ENCODE data around the gene CKAP5. TPM values are rescaled to one million over a fixed set of nuclear protein-coding genes. Genes with fewer than 3 reads are reported as not detected.

Gene CKAP5
- total RNA-seq, 3 donors from 2014 or later = 32.1 to 45.2 (median 41.4) TPM

DNA sequence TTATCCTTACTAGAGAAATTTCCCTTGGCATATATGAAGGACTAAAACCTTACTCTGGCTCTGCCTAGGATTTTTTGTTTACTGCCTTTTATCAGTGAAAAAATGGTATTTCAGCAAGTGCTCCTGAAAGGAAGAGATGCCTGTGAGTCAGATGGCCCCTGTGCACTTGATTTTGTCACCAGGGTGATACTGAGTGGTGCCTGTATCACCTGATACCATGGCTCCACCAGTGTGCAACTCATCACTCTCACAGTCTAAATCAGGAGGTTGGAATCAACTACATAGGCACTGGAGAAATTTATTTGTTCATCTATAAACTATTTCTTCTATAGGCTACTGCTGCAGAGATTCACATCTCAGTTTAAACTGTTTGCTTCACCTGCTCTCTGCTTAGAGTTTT is 83.8 kb downstream of the CKAP5 start:
- Histone ChIP-seq H3K36me3 (peaks cover 32% of the 10 kb centered on the region), H3K27me3 (no peaks in the 10 kb centered on the region), H3K27ac (no peak overlapping the region), H3K4me1 (no peaks in the 10 kb centered on the region), H3K4me3 (no peak overlapping the region), H3K9me3 (no peaks in the 10 kb centered on the region)
- TF ChIP-seq POLR2A (IDR thresholded peaks at IDR 0.05) (no peak), CTCF (IDR thresholded peaks at IDR 0.05) (no peak), POLR2AphosphoS5 (IDR thresholded peaks at IDR 0.05) (no peak)
- intact Hi-C loops (cut with DNase I; ENCODE audit: low total_unique reads) = no loop called here
- no peak for DNase-seq (ENCODE audit: low spot score in 2 of 2)

- no peaks in the 10 kb centered on the region for H3K9me3 ChIP-seq
- H3K36me3 ChIP-seq = peaks cover 32% of the 10 kb centered on the region
- DNase-seq (ENCODE audit: low spot score in 2 of 2) = no peak
- H3K4me1 ChIP-seq = no peaks in the 10 kb centered on the region
- no peak overlapping the region for H3K27ac ChIP-seq
- no peak for TF ChIP-seq POLR2AphosphoS5 (IDR thresholded peaks at IDR 0.05)
- no peak for TF ChIP-seq POLR2A (IDR thresholded peaks at IDR 0.05)
- TF ChIP-seq CTCF (IDR thresholded peaks at IDR 0.05) = no peak
- intact Hi-C loops (cut with DNase I; ENCODE audit: low total_unique reads) = no loop called here
- H3K4me3 ChIP-seq = no peak overlapping the region
- no peaks in the 10 kb centered on the region for H3K27me3 ChIP-seq
These were observed 84.3 kb downstream of the CKAP5 start for GRCh38 chr11:46761807-46762206.

DNA sequence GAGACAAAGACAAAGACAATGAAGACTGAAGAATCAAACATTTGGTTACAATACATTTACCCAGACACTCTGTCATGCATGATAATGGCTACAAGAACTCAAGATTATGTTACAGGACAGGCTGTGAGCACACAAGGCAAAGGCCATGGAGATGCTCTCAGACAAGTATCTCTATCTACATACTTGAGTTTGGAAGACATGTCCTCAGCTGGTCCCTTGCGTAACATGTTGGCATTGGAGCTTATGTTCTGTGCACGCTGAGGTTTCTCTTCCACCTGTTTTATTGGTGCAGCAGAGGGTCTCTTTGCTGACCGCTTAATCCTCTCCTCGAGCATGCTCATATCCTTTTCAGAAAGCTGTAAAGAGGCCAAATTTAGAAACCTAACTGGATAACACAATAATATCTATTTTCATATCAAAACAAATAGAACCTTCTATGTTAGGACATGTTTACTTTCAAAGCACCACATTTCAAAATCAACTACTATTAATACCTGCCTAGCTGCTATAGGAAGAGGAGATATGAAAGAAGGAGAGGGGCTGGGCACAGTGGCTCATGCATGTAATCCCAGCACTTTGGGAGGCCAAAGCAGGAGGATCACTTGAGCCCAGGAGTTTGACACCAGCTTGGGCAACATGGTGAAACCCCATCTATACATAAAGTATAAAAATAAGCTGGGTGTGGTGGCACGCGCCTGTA is 85.5 kb downstream of the CKAP5 start:
- no peak for TF ChIP-seq POLR2A (IDR thresholded peaks at IDR 0.05)
- no peak for TF ChIP-seq POLR2AphosphoS5 (IDR thresholded peaks at IDR 0.05)
- TF ChIP-seq CTCF (IDR thresholded peaks at IDR 0.05) = no peak
- Histone ChIP-seq H3K27ac (no peak overlapping the region), H3K4me3 (no peak overlapping the region), H3K4me1 (no peaks in the 10 kb centered on the region), H3K36me3 (peaks cover 32% of the 10 kb centered on the region), H3K27me3 (no peaks in the 10 kb centered on the region), H3K9me3 (no peaks in the 10 kb centered on the region)
- DNase-seq (ENCODE audit: low spot score in 2 of 2) = no peak
- intact Hi-C loops (cut with DNase I; ENCODE audit: low total_unique reads) = no loop called here

DNA sequence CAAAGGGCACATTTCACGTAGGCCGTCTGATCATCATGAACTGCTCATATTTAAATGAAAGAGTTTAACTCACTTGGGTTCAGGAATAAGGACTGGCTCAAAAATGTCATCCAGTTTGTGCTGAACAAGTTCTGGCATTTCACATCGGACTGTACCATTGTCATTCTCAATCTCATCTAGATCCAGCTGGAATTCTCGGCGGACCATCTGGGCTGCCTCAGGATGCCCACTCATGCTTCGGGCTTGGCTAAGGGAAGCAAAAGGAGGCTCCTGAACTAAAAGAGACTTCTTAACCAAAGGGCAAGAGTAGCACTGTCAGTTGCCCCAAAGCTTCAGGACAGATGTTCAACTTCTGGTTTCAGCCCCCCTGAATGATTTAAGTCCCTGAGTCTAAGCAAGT is 86.9 kb downstream of the CKAP5 start:
- TF ChIP-seq CTCF (IDR thresholded peaks at IDR 0.05) (no peak), POLR2AphosphoS5 (IDR thresholded peaks at IDR 0.05) (no peak), POLR2A (IDR thresholded peaks at IDR 0.05) (no peak)
- no peak for DNase-seq (ENCODE audit: low spot score in 2 of 2)
- Histone ChIP-seq H3K27ac (no peak overlapping the region), H3K4me1 (no peaks in the 10 kb centered on the region), H3K9me3 (no peaks in the 10 kb centered on the region), H3K36me3 (peaks cover 35% of the 10 kb centered on the region), H3K4me3 (no peak overlapping the region), H3K27me3 (no peaks in the 10 kb centered on the region)
- intact Hi-C loops (cut with DNase I; ENCODE audit: low total_unique reads) = no loop called here

DNA sequence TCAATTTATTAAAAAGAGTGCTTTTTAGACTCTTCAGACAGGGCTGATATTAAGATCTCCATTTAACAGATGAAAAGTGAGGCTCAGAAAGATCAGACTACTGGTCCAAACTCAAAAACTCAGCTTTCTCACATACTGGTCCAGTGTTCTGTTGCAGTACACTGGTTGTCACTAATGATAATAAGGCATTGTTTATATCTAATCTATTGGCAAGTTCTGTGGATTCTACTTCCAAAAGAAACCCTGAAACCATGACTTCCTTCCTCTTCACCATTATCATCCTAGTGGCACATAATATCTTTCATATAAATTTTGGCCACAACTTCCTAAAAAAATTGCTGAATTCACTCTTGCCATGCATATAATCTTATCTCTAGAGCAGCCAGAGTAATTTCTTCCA is 90.1 kb downstream of the CKAP5 start:
- Histone ChIP-seq H3K4me3 (no peak overlapping the region), H3K4me1 (no peaks in the 10 kb centered on the region), H3K9me3 (no peaks in the 10 kb centered on the region), H3K27ac (no peak overlapping the region), H3K36me3 (peaks cover 24% of the 10 kb centered on the region), H3K27me3 (no peaks in the 10 kb centered on the region)
- DNase-seq (ENCODE audit: low spot score in 2 of 2) = no peak
- TF ChIP-seq POLR2AphosphoS5 (IDR thresholded peaks at IDR 0.05) (no peak), CTCF (IDR thresholded peaks at IDR 0.05) (no peak), POLR2A (IDR thresholded peaks at IDR 0.05) (no peak)
- intact Hi-C loops (cut with DNase I; ENCODE audit: low total_unique reads) = no loop called here
